ENCODE data around the gene CRLF3.
"Not testable (repeated sequence)": the region's sequence is repeated elsewhere in the genome, so short reads cannot be mapped to it uniquely, and the experiment has no call there.

The CRLF3 gene

GRCh38 chr17:30824356-30825145 is at the start of gene CRLF3:
Gene CRLF3 (minus strand): TSS chr17:30824692. CDS start chr17:30824651, 41 bp downstream.
- DNase-seq = peak; percentile 88

GRCh38 chr17:30869005-30869404 is 44.5 kb upstream of the CRLF3 start:
- DNase-seq = no peak

- DNase-seq = no peak
Measured at GRCh38 chr17:30864636-30865035, 40.1 kb upstream of the CRLF3 start.

GRCh38 chr17:30858556-30859250 is 34.2 kb upstream of the CRLF3 start:
- no peak for DNase-seq

- DNase-seq = no peak
Measured at GRCh38 chr17:30854146-30854545, 29.7 kb upstream of the CRLF3 start.

- DNase-seq = no peak
Measured at GRCh38 chr17:30848021-30848420, 23.5 kb upstream of the CRLF3 start.

GRCh38 chr17:30840771-30841170 is 16.3 kb upstream of the CRLF3 start:
- DNase-seq = no peak

- no peak for DNase-seq
Measured at GRCh38 chr17:30838202-30838807, 13.8 kb upstream of the CRLF3 start.

- no peak for DNase-seq
Measured at GRCh38 chr17:30832438-30833124, 8.1 kb upstream of the CRLF3 start.

- peak; percentile 89 for DNase-seq
Measured at GRCh38 chr17:30831663-30832437, 7.4 kb upstream of the CRLF3 start, which contains the start of gene ATAD5. Gene ATAD5 (plus strand): TSS chr17:30831966. CDS start chr17:30832348, 382 bp downstream.

GRCh38 chr17:30831257-30831656 is 6.8 kb upstream of the CRLF3 start:
- no peak for DNase-seq

- DNase-seq = no peak
Measured at GRCh38 chr17:30829022-30829421, 4.5 kb upstream of the CRLF3 start.

- no peak for DNase-seq
Measured at GRCh38 chr17:30827082-30827481, 2.6 kb upstream of the CRLF3 start.

- DNase-seq = no peak
Measured at GRCh38 chr17:30824002-30824355, 513 bp downstream of the CRLF3 start.

- no peak for DNase-seq
Measured at GRCh38 chr17:30823421-30823820, 1.1 kb downstream of the CRLF3 start.

GRCh38 chr17:30822919-30823318 is 1.6 kb downstream of the CRLF3 start:
- peak; percentile 43 for DNase-seq

GRCh38 chr17:30821871-30822723 is 2.4 kb downstream of the CRLF3 start:
- DNase-seq = no peak

GRCh38 chr17:30819971-30820705 is 4.4 kb downstream of the CRLF3 start:
- no peak for DNase-seq

GRCh38 chr17:30816165-30816564 is 8.3 kb downstream of the CRLF3 start:
- no peak for DNase-seq

GRCh38 chr17:30814860-30815259 is 9.6 kb downstream of the CRLF3 start:
- not testable (repeated sequence) for DNase-seq

- DNase-seq = not testable (repeated sequence)
Measured at GRCh38 chr17:30814236-30814635, 10.3 kb downstream of the CRLF3 start.

Data from CD4-positive, alpha-beta T cell treated with Interleukin-4 for 4 hours (primary cell).